Ectodermal cell (in vitro differentiated cells): Measurements from ENCODE around the gene DUS4L. TPM values are rescaled to one million over a fixed set of nuclear protein-coding genes. Genes with fewer than 3 reads are reported as not detected.
"Not testable (repeated sequence)": the region's sequence is repeated elsewhere in the genome, so short reads cannot be mapped to it uniquely, and the experiment has no call there.

Experiments used
- H3K27ac ChIP-seq: 2 replicates; pipeline ENCODE4 v1.7.0; 2013; ENCODE audit warnings: mild to moderate bottlenecking, low read depth, low read length; ENCODE audit not compliant: insufficient read depth, poor library complexity, severe bottlenecking
- H3K27me3 ChIP-seq: 2 replicates; pipeline ENCODE4 v1.7.0; 2013; ENCODE audit warnings: mild to moderate bottlenecking, low read length; ENCODE audit not compliant: insufficient read depth, control insufficient read depth, poor library complexity, severe bottlenecking
- H3K36me3 ChIP-seq: one replicate; pipeline ENCODE4 v1.7.0; 2013; ENCODE audit warnings: low read length; ENCODE audit not compliant: control insufficient read depth, insufficient read depth
- H3K4me1 ChIP-seq: one replicate; pipeline ENCODE4 v1.7.0; 2013; ENCODE audit warnings: low read length; ENCODE audit not compliant: control insufficient read depth, insufficient read depth
- H3K4me3 ChIP-seq: 2 replicates; pipeline ENCODE4 v1.7.0; 2013; ENCODE audit warnings: low read depth, low read length, control low read depth; ENCODE audit not compliant: insufficient read depth
- H3K9me3 ChIP-seq: 2 replicates; pipeline ENCODE4 v1.7.0; 2013; ENCODE audit warnings: mild to moderate bottlenecking, low read length, moderate library complexity; ENCODE audit not compliant: control insufficient read depth
- WGBS, 2 experiments: methylation state at CpG; one replicate each; pipeline ENCODE4 v1.1.7; 2013; ENCODE audit warnings: missing lambda C conversion rate in 2 of 2; 5-methylcytosine and 5-hydroxymethylcytosine counted together
- polyA plus RNA-seq, 4 experiments: library from polyadenylated mRNA; stranded (reverse); fragments of 50-300 nt; gene quantifications; one replicate each; pipeline ENCODE4 v1.2.3, GENCODE V29; 2013

Gene DUS4L
- 18.3 TPM for polyA plus RNA-seq (2013, experiment 1 of 4)
- polyA plus RNA-seq (2013, experiment 2 of 4) = 18.6 TPM
- 13.6 TPM for polyA plus RNA-seq (2013, experiment 3 of 4)
- 16.9 TPM for polyA plus RNA-seq (2013, experiment 4 of 4)

GRCh38 chr7:107563775-107564552 lies at the start of gene DUS4L, which contains the start of gene COG5:
Gene DUS4L, plus strand, starts transcription at chr7:107563971. Its CDS starts 3,100 bp downstream, at chr7:107567071.
Gene COG5, minus strand, starts transcription at chr7:107563920. Its CDS starts 24 bp downstream, at chr7:107563896.
- no peaks in the 10 kb centered on the region for H3K27me3 ChIP-seq
- H3K27ac ChIP-seq = peak within 1 kb of the TSS; percentile 70
- H3K4me3 ChIP-seq = peak within 1 kb of the TSS; percentile 87
- peaks cover 7% of the 10 kb centered on the region for H3K4me1 ChIP-seq
- WGBS, 2 experiments = 0 to 1% methylated on average over 55 of the region's 55 CpGs
- H3K9me3 ChIP-seq = no peaks in the 10 kb centered on the region
- H3K36me3 ChIP-seq = no peaks in the 10 kb centered on the region

- WGBS, 2 experiments = 100% methylated on average over 2 of the region's 2 CpGs
- H3K4me1 ChIP-seq = no peaks in the 10 kb centered on the region
- H3K27ac ChIP-seq = no peak overlapping the region
- no peaks in the 10 kb centered on the region for H3K27me3 ChIP-seq
- H3K4me3 ChIP-seq = no peak overlapping the region
- H3K36me3 ChIP-seq = peaks cover 4% of the 10 kb centered on the region
- H3K9me3 ChIP-seq = no peaks in the 10 kb centered on the region
These were observed 37.1 kb upstream of the DUS4L start for GRCh38 chr7:107526672-107527071.

GRCh38 chr7:107527196-107527595 lies 36.6 kb upstream of the DUS4L start:
- Histone ChIP-seq H3K36me3 (peaks cover 4% of the 10 kb centered on the region), H3K27me3 (no peaks in the 10 kb centered on the region), H3K27ac (no peak overlapping the region), H3K4me3 (no peak overlapping the region), H3K9me3 (no peaks in the 10 kb centered on the region), H3K4me1 (no peaks in the 10 kb centered on the region)
- 96 to 98% methylated on average over 2 to 3 of the region's 3 CpGs for WGBS, 2 experiments

- Histone ChIP-seq H3K9me3 (no peaks in the 10 kb centered on the region), H3K4me3 (no peak overlapping the region), H3K27me3 (no peaks in the 10 kb centered on the region), H3K4me1 (no peaks in the 10 kb centered on the region), H3K36me3 (peaks cover 4% of the 10 kb centered on the region), H3K27ac (no peak overlapping the region)
These were observed 35.3 kb upstream of the DUS4L start for GRCh38 chr7:107528461-107528860.

GRCh38 chr7:107530751-107531150 lies 33.0 kb upstream of the DUS4L start:
- no peaks in the 10 kb centered on the region for H3K4me1 ChIP-seq
- no peaks in the 10 kb centered on the region for H3K27me3 ChIP-seq

GRCh38 chr7:107534139-107534538 lies 29.6 kb upstream of the DUS4L start:
- H3K9me3 ChIP-seq = no peaks in the 10 kb centered on the region
- no peaks in the 10 kb centered on the region for H3K27me3 ChIP-seq

More at GRCh38 chr7:107530751-107531150, 33.0 kb upstream of the DUS4L start:
- Histone ChIP-seq H3K9me3 (no peaks in the 10 kb centered on the region), H3K4me3 (no peak overlapping the region), H3K36me3 (no peaks in the 10 kb centered on the region), H3K27ac (no peak overlapping the region)

GRCh38 chr7:107537228-107537627 lies 26.5 kb upstream of the DUS4L start:
- not testable (repeated sequence) for H3K4me3 ChIP-seq, H3K36me3 ChIP-seq

More at GRCh38 chr7:107534139-107534538, 29.6 kb upstream of the DUS4L start:
- no peak overlapping the region for H3K27ac ChIP-seq
- no peak overlapping the region for H3K4me3 ChIP-seq
- no peaks in the 10 kb centered on the region for H3K36me3 ChIP-seq
- H3K4me1 ChIP-seq = no peaks in the 10 kb centered on the region

GRCh38 chr7:107538001-107538400 lies 25.8 kb upstream of the DUS4L start:
- Histone ChIP-seq H3K27ac (no peak overlapping the region), H3K27me3 (no peaks in the 10 kb centered on the region), H3K36me3 (no peaks in the 10 kb centered on the region), H3K4me3 (no peak overlapping the region), H3K4me1 (no peaks in the 10 kb centered on the region), H3K9me3 (no peaks in the 10 kb centered on the region)
- 79 to 92% methylated on average over 2 of the region's 2 CpGs for WGBS, 2 experiments

More at GRCh38 chr7:107537228-107537627, 26.5 kb upstream of the DUS4L start:
- not testable (repeated sequence) for H3K27me3 ChIP-seq, H3K9me3 ChIP-seq, H3K4me1 ChIP-seq, H3K27ac ChIP-seq
- 93 to 96% methylated on average over 4 of the region's 4 CpGs for WGBS, 2 experiments

GRCh38 chr7:107543338-107543993 lies 20.3 kb upstream of the DUS4L start:
- no peak overlapping the region for H3K27ac ChIP-seq
- no peaks in the 10 kb centered on the region for H3K27me3 ChIP-seq
- 83 to 91% methylated on average over 5 of the region's 5 CpGs for WGBS, 2 experiments
- H3K36me3 ChIP-seq = peaks cover 17% of the 10 kb centered on the region
- no peaks in the 10 kb centered on the region for H3K4me1 ChIP-seq
- H3K4me3 ChIP-seq = no peak overlapping the region
- H3K9me3 ChIP-seq = no peaks in the 10 kb centered on the region

- Histone ChIP-seq H3K9me3 (no peaks in the 10 kb centered on the region), H3K27me3 (no peaks in the 10 kb centered on the region), H3K4me3 (no peak overlapping the region), H3K27ac (no peak overlapping the region), H3K36me3 (peaks cover 17% of the 10 kb centered on the region), H3K4me1 (no peaks in the 10 kb centered on the region)
- WGBS, 2 experiments = 89 to 97% methylated on average over 3 to 4 of the region's 4 CpGs
These were observed 18.8 kb upstream of the DUS4L start for GRCh38 chr7:107544848-107545591.
